Stimulated activated CD4-positive, alpha-beta T cell treated with anti-CD3 and anti-CD28 coated beads, Interleukin-2, amount 100 ng/mL, for 4 hours (primary cell): ENCODE results near the gene ATXN1.
"Not testable (repeated sequence)": the region's sequence is repeated elsewhere in the genome, so short reads cannot be mapped to it uniquely, and the experiment has no call there.

Experiments used
- DNase-seq: peaks from one replicate; pipeline ENCODE4 v3.0.0-alpha.2; 2020; ENCODE audit warnings: low read depth

ATXN1 gene

GRCh38 chr6:16639684-16640480 is 121.4 kb downstream of the ATXN1 start:
- no peak for DNase-seq

- DNase-seq, result no peak
Measured at GRCh38 chr6:16637635-16638034, 123.6 kb downstream of the ATXN1 start.

GRCh38 chr6:16635810-16636602 is 125.3 kb downstream of the ATXN1 start:
- no peak for DNase-seq

- DNase-seq, result no peak
Measured at GRCh38 chr6:16635291-16635809, 125.9 kb downstream of the ATXN1 start.

- no peak for DNase-seq
Measured at GRCh38 chr6:16634855-16635254, 126.4 kb downstream of the ATXN1 start.

- DNase-seq, result no peak
Measured at GRCh38 chr6:16633961-16634360, 127.3 kb downstream of the ATXN1 start.

- DNase-seq, result no peak
Measured at GRCh38 chr6:16633465-16633864, 127.8 kb downstream of the ATXN1 start.

- no peak for DNase-seq
Measured at GRCh38 chr6:16632101-16632500, 129.2 kb downstream of the ATXN1 start.

GRCh38 chr6:16630026-16630643 is 131.1 kb downstream of the ATXN1 start:
- DNase-seq, result no peak

GRCh38 chr6:16628580-16628979 is 132.7 kb downstream of the ATXN1 start:
- not testable (repeated sequence) for DNase-seq

GRCh38 chr6:16626650-16627049 is 134.6 kb downstream of the ATXN1 start:
- no peak for DNase-seq

GRCh38 chr6:16625291-16626265 is 135.7 kb downstream of the ATXN1 start:
- DNase-seq, result no peak

GRCh38 chr6:16624636-16625290 is 136.5 kb downstream of the ATXN1 start:
- DNase-seq, result no peak

- no peak for DNase-seq
Measured at GRCh38 chr6:16623731-16624130, 137.5 kb downstream of the ATXN1 start.

- DNase-seq, result no peak
Measured at GRCh38 chr6:16623029-16623653, 138.1 kb downstream of the ATXN1 start.

- DNase-seq, result no peak
Measured at GRCh38 chr6:16622193-16622592, 139.1 kb downstream of the ATXN1 start.

GRCh38 chr6:16621002-16621401 is 140.3 kb downstream of the ATXN1 start:
- DNase-seq, result no peak

GRCh38 chr6:16619777-16620176 is 141.5 kb downstream of the ATXN1 start:
- DNase-seq, result no peak

- DNase-seq, result no peak
Measured at GRCh38 chr6:16618962-16619361, 142.3 kb downstream of the ATXN1 start.

- DNase-seq, result not testable (repeated sequence)
Measured at GRCh38 chr6:16615215-16615614, 146.0 kb downstream of the ATXN1 start.
